Uterus (tissue), 2 donors: ENCODE results near the gene SPIRE2.

Experiments
- CTCF ChIP-seq, 4 experiments: fragments of 200-600 bp in 2 of 4; fragments of 450-650 bp in 2 of 4; sonication (generic) in 2 of 4; IDR thresholded peaks; one replicate each; pipeline ENCODE4 v1.5.1; 2016 to 2019; ENCODE audit warnings: antibody characterized with exemption in 4 of 4, mild to moderate bottlenecking in 2 of 4, moderate library complexity in 1 of 4
- POLR2A ChIP-seq, 2 donors: fragments of 450-650 bp; IDR thresholded peaks; one replicate each; pipeline ENCODE4 v1.6.1; 2016; ENCODE audit warnings: antibody characterized with exemption in 2 of 2, mild to moderate bottlenecking in 1 of 2, moderate library complexity in 1 of 2

GRCh38 chr16:89907055-89907814 is 79.0 kb downstream of the SPIRE2 start:
- no peak for TF ChIP-seq POLR2A (IDR thresholded peaks at IDR 0.05)
- TF ChIP-seq CTCF (IDR thresholded peaks at IDR 0.05), result no peak
